Inflammatory macrophage (primary cell): Measurements from ENCODE around the gene UGT2A3.

Experiments
- DNase-seq, 2 donors: peaks; one replicate each; pipeline ENCODE4 v3.0.0-alpha.2; 2020 to 2022

The UGT2A3 gene

DNA sequence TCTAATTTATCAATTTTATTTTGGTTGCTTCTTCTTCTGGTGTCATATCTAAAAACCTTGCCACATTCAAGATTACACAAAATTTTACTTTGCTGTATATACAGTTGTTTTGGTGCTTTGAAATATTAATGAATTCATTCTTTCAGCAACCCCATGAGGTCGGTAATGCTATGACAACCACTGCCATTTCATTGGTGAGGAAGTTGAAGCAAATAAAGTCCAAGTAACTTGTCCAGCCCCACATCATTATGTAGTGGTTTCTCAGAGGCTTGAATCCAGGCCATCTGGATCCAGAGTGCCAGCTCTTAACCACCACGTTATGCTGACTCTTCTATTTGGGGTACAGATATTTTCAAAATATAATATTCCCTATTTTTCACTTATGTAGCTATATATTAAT lies 42.2 kb downstream of the UGT2A3 start:
- DNase-seq, result no peak

DNA sequence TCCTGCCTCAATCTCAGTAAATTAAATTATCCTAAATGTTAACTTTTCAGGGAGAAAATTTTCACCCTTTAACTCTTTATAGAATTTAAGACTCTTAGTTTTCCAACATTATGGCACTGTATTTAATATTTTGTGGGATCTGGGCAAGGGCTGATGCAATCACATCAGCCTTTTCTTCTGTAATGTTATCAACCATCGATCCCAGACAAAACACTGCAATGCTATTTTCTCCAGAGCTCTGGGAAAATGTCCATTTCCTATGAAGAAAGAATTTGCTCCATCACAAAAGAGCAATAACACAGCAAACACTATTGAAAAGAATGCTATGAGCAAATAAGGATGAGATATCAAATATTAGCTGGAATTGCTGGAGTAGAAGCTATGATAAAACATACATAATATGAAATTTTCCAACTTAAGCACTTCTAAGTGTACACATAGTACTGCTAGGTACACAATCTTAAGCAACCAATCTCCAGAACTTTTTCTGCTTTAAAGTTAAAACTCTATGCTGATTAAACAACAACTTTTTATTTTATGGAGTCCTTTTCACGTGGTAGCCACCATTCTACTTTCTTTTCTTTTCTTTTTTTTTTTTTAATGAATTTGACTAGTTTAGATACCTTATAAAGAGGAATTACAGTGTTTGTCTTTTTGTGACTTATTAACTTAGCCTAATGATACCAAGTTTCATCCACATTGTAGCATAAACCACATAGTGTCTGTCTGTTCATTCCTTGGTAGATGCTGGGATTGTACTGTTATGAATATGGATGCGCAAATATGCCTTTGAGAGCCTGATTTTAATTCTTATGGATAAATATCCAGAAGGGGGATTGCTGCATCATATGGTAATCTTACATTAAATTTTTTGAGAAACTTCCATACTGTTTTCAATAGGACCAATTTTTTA lies 43.6 kb downstream of the UGT2A3 start:
- DNase-seq, result no peak

DNA sequence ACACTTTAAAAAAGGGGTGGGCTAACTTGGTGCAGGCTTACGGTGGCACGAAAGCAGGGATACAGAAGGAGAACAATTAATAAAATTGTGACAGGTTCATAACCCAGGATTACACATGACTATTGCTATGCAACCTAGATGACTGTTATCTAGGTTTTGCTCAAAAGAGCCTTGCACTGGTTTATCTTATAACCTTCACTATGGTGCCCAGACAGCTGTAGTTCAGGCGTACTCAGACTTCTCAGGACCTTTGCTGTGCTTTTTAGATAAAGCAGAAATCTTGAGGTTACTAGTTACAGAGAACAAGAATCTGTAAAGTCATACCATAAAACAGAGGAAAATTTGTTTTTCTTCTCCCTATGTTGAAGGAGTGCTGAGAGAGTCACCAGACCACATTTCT lies 44.4 kb downstream of the UGT2A3 start:
- DNase-seq, result no peak

GRCh38 chr4:68906780-68907137 lies 44.8 kb downstream of the UGT2A3 start:
- no peak for DNase-seq

DNA sequence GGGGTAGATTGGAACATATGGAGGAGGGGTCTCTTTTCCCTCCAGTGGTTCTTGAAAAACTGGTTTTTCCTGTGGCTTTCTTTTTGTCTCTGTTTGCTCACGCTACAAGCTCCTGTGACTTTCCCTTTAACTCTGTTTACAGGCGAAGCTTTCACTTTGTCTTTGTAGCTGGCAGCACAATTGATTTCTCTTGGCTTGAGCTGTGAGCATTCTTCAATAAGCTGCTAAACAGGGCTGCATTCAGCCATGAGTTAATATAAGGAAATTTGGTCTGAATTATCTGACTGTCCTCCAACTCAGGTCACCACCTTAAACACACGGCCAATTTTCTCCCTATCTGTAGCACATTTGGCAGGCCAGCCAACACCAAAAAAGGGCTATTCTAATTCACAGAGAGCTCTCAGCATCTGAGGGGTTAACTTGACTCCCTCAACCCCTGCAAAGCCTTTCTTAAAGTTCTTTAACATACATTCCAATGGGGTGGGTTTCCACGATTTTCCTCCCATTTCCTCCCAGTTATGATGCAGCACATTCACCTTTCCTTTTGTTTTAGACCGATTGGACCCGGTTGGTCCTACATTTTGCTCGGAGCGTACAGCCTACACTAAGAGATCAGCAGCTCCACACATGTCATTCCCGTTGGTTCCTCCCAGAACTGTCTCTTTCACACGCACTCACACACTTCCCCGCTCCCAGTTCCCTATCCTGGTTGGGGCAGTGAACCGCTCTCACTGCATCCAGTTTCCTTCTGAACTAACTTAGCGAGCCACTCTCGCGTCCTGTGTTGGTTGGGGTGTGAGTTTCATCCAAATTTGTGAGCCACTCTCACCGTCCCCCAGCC lies 45.4 kb downstream of the UGT2A3 start:
- no peak for DNase-seq

DNA sequence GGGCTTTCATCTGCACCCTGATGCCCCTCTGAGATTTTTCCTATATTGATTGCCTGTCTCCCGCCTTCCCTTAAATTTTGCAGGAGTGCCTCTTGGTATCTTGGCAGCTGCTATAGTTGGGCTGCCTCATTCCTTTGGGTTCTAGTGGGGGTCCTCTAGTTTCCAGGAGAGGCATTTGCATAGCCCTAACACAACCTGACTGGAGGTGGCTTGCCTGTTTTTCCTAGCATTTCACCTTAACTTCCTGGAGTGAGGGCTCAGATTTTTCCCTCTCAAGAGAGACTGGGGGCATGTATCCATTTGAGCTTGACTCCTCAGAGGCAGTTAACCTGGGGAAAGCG lies 46.0 kb downstream of the UGT2A3 start:
- no peak for DNase-seq

- no peak for DNase-seq
Observed at GRCh38 chr4:68904786-68905185, 46.8 kb downstream of the UGT2A3 start.

GRCh38 chr4:68896749-68897148 lies 54.9 kb downstream of the UGT2A3 start:
- no peak for DNase-seq

GRCh38 chr4:68895561-68896198 lies 55.9 kb downstream of the UGT2A3 start:
- DNase-seq, result no peak

DNA sequence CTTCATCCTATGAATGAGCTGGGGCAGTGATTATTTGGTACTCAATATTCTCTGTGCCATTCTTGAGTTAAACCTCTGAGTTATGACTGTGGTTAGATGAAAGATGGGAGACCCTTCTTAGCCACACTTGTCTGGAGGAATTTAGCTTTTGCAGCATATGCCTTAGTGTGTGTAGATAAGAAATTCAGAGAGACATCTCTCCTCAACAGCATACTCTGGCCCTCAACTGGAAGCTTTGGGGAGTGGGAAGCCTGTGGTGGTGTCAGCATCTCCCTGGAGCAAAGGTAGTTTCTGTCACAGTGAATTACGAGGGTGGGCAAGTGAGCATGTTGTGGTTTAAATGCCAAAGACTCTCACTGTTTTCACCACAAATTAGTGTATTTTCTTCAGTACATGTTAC lies 58.7 kb downstream of the UGT2A3 start:
- DNase-seq, result no peak

DNA sequence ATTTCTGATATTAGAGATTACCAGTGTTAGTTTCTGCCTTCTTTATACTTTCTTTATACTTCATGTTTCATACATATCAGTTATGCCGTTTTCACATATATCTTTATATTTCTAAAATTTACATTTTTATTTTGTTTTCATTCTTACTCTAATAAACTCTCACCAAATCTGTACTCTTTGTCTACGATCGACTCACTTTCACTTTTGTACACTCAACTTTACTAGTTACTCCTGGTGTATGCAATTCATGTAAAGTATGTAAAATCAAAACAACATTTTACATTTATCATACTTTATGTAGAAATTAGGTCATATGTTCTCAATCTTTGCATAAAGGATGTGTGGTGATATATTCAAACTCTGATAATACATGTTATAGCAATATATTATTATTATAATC lies 59.9 kb downstream of the UGT2A3 start:
- no peak for DNase-seq

DNA sequence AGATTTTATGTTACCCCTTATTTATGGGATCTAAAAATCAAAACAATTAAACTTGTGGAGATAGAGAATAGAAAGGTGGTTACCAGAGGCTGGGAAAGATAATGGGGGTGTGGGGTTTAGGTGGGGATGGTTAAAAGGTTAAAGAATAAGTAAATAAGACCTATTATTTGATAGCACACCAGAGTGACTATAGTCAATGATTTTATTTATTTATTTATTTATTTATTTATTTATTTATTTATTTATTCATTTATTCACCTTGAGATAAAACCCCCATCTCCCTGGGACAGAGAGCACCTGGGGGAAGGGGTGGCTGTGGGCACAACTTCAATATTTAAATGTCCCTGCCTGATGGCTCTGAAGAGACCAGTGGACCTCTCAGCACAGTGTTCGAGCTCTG lies 66.1 kb downstream of the UGT2A3 start:
- DNase-seq, result no peak

- no peak for DNase-seq
Observed at GRCh38 chr4:68883870-68884269, 67.7 kb downstream of the UGT2A3 start.
